Stimulated activated CD4-positive, alpha-beta T cell treated with anti-CD3 and anti-CD28 coated beads, Interleukin-2, amount 100 ng/mL, for 4 hours (primary cell): ENCODE results near the gene IGFLR1.
"Not testable (repeated sequence)": the region's sequence is repeated elsewhere in the genome, so short reads cannot be mapped to it uniquely, and the experiment has no call there.

Source experiments
- DNase-seq: peaks from one replicate; pipeline ENCODE4 v3.0.0-alpha.2; 2020; ENCODE audit warnings: low read depth

The IGFLR1 gene

DNA sequence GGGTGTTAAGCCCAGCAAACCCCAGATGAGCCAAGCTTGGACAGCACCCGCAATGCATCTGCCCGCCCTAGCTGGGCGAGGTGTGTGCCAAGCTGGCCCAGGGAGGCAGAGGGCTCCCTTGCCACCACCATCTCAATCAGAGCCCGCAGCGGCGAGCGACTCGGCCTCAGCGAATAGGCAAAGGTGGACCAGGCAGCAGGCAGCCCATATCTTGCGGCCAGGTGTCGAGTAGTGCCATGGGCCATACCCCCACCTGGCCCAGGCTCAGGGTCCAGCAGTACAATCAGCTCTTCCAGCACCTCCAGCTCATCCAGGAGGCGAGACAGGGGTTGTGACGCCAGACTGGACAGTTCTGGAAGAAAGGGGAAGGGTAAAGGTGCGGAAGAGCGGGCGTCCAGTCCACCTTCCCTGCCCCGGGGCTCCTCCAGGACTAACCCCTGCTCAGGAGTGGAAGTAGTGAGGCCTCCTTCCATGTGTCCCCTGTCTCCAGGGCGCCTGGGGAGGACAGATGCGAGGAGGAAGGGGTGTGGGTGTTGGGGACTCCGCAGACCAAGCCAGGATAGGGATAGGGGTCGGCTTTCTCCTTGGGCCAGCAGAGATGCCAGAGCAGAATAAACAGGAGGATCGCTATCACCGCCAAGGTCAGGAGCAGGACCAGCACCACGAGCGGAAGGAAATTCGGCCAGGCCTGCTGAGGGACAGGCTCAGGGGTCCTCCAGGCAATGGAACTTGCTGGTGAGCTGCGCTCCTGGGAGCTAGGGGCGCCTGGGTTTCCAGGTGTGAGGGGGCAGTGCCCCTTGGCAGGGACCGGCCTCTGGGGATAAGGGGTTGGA, 2.8 kb downstream of the IGFLR1 start:
- DNase-seq, result no peak

DNA sequence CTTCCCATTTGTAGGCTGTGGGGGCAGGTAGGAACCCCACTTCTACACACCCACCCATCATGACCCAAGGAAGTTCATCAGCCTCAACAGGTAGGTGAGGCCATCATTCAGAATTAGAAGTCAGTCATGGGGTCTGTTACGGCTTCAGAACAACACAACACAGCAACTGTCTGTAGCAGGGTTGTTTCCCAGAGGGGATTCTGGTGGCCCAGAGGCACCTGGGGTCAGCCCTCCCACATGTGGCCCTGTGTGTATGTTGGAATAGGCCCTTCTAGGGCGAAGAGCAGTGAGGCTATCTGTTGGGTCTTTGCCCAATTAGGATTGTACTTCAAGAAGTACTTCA, 3.4 kb downstream of the IGFLR1 start:
- no peak for DNase-seq

DNA sequence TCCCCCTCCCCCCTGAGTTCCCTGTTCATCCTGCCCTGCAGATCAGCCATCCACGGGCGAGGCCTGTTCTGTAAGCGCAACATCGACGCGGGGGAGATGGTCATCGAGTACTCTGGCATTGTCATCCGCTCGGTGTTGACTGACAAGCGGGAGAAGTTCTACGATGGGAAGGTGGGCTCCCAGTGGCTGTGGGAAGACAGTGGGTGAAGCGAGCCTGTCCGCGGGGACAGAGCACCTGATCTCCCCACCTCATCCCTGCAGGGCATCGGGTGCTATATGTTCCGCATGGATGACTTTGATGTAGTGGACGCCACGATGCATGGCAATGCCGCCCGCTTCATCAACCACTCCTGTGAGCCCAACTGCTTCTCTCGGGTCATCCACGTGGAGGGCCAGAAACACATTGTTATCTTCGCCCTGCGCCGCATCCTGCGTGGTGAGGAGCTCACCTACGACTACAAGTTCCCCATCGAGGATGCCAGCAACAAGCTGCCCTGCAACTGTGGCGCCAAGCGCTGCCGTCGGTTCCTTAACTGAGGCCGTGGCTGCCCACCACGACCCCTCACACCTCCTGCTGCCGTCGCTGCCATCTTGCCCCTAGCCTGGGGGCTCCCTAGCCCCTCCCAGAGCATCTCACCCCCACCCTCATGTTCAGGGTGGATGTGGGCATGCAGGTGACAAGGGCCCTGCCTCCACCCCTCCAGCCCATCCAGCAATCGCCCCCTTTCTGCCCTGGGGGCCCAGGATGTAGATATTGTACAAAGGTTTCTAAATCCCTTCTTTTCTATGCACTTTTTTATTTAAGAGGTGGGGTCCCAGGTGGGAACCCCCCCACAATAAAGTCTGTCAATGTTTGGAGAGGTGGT, 4.0 kb downstream of the IGFLR1 start:
- DNase-seq, result no peak

DNA sequence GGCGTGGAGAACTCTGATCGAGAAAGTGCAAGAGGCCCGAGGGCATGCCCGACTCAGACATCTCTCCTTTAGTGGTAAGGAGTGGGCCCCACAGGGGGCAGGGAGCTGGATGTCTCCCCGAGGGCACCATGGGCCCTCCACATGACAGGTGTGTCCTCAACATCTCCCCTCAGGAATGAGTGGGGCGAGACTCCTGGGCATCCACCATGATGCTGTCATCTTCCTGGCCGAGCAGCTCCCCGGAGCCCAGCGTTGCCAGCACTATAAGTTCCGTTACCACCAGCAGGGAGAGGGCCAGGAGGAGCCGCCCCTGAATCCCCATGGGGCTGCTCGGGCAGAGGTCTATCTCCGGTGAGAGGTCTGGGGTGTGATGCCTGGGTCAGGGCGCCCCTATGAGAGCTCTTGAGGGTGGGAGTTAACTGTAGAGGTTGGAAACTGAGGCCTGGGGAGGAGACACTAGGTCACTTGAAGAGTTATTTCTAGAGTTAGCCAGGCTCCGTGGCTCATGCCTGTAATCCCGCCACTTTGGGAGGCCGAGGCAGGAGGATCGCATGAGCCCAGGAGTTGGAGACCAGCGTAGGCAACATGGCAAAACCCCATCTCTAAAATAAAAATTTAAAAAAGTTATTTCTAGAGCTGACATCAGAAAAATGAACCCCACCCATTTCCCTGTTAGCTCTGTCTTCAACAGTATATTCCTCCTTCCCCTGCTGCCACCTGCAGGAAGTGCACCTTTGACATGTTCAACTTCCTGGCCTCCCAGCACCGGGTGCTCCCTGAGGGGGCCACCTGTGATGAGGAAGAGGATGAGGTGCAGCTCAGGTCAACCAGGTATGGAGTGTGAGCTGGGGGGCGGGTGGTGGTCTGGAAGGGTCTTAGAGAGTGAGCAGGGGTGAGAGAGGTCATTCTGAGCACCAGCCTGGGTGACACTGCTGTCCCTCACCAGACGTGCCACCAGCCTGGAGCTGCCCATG, 5.1 kb downstream of the IGFLR1 start:
- DNase-seq, result no peak

DNA sequence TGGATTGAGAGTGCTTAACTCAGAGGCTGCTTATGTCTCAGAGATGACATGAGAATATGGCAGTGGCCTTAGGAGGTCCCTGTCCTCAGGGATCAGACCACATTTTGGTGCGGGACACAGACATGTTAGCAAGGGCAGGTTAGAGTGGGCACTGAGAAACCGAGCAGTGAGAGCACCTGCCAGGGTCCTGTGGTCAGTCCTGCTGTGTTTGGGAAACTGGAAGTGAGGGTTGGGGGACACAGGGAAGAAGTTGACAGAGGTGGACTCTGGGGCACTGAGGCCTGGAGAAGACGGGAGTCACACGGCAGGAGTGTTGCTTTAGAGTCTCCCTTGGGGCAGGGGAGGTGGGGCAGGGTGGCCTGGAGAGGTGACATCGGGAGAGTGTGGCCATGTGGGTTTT, 7.4 kb downstream of the IGFLR1 start:
- no peak for DNase-seq

DNA sequence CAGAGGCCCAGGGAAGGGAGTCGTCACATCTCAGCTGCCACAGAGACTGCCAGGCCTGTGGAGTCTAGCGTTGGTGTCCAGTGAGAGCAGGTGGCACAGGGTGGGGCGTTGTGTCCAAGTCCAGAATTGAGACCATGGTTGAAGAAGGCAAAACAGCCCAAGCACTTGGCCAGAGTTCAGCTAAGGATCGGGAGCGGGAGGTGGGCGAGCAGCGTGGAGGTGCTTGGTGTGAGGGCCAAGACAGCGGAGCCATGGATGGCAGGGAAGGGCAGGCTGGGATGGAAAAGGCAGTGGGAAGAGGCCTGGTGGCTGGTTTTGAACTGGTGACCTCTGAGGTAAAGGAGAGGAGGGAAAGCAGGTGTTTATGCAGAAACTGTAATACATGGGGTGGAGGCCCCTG, 8.0 kb downstream of the IGFLR1 start:
- DNase-seq, result no peak

DNA sequence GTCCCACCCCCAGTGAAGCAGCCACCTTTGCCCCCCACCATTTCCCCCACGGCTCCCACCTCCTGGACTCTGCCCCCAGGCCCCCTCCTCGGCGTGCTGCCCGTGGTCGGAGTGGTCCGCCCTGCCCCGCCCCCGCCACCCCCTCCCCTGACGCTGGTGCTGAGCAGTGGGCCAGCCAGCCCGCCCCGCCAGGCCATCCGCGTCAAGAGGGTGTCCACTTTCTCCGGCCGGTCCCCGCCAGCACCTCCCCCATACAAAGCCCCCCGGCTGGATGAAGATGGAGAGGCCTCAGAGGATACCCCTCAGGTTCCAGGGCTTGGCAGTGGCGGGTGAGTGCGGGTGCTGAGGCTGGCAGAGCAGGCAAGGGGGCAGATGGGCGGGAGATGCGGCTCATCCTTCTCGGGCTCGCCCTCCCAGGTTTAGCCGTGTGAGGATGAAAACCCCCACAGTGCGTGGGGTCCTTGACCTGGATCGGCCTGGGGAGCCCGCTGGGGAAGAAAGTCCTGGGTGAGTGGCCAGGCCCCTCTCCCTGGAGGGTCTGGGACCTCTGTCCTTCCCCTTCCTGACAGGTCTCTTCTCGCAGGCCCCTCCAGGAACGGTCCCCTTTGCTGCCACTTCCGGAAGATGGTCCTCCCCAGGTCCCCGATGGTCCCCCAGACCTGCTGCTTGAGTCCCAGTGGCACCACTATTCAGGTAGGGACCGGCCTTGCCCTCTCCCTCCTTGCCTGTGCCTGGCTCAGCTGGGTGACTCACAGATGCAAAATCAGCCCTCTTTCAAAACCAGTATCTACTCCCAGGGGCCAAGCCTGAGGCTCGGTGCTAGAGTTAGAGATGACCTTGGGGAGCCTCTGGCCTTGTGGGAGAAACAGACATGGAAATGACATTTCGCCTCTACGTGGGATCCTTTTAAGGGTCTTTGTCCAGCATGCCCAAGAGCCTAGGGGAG, 8.8 kb downstream of the IGFLR1 start:
- no peak for DNase-seq

DNA sequence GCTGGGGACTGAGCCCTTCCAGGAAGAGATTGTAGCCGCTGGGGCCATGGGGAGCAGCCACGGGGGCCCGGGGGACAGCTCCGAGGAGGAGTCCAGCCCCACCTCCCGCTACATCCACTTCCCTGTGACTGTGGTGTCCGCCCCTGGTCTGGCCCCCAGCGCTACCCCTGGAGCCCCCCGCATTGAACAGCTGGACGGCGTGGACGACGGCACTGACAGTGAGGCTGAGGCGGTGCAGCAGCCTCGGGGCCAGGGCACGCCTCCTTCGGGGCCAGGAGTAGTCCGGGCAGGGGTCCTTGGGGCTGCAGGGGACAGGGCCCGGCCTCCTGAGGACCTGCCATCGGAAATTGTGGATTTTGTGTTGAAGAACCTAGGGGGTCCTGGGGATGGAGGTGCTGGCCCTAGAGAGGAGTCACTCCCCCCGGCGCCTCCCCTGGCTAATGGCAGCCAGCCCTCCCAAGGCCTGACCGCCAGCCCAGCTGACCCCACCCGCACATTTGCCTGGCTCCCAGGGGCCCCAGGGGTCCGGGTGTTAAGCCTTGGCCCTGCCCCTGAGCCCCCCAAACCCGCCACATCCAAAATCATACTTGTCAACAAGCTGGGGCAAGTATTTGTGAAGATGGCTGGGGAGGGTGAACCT, 9.6 kb downstream of the IGFLR1 start:
- no peak for DNase-seq

DNA sequence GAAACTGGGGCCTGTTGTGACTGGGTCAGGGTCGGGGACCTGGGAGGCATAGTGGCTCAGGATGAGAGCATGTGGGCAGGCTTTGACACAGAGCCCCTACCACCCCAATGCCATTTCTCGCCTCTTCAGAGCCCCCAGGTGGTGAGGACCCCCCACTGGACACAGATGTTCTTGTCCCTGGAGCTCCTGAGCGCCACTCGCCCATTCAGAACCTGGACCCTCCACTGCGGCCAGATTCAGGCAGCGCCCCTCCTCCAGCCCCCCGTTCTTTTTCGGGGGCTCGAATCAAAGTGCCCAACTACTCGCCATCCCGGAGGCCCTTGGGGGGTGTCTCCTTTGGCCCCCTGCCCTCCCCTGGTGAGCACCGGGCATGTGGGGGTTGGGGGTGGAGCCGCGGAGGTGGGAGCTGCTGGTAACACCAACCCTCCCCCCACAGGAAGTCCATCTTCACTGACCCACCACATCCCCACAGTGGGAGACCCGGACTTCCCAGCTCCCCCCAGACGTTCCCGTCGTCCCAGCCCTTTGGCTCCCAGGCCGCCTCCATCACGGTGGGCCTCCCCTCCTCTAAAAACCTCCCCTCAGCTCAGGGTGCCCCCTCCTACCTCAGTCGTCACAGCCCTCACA, 10.4 kb downstream of the IGFLR1 start:
- DNase-seq, result no peak

DNA sequence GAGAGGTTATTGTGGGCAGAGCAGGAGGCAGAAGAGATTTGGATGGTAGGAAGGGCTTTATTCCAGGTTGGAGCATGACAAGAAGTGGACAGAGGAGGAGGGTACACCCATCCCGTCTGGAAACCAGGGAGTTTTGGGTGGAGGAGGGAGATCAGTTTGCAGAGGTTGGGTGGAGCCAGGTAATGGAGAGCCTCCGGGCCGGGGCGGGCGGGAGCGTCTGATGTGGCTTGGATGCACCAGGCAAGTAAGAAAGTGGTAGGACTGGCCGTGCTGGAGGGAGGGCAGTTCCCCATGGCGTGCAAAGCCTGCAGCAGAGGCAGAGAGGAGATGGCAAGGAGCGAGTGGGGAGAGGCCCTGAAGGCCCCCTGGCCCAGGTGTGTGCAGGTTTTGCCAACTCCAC, 10.9 kb downstream of the IGFLR1 start:
- DNase-seq, result no peak

DNA sequence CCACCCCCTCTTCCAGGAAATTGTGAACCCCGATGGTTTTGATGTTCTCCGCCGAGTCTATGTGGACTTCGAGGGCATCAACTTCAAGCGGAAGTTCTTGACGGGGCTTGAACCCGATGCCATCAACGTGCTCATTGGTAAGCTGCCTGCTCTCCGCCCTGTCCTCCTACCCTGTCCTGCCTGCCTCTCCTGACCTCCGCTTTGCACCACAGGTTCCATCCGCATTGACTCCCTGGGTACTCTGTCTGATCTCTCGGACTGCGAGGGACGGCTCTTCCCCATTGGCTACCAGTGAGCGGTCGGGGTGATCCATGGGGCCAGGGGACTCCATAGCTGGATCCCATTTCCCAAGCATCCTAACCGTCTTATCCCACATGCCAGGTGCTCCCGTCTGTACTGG, 11.9 kb downstream of the IGFLR1 start:
- DNase-seq, result no peak

DNA sequence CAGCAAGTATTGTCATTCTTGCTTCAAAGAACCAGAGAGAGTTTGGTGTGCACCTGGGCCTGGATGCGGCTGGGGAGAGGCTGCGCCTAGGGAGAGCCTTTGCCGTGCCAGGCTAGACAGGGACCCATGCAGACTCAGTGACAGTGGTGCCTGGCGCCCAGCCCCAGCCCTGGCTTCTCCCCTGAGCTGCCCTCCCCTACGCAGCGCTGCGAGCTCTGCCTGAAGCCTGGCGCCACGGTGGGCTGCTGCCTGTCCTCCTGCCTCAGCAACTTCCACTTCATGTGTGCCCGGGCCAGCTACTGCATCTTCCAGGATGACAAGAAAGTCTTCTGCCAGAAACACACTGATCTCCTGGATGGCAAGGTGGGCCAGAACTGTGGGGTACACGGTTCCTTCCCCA, 12.5 kb downstream of the IGFLR1 start:
- no peak for DNase-seq

DNA sequence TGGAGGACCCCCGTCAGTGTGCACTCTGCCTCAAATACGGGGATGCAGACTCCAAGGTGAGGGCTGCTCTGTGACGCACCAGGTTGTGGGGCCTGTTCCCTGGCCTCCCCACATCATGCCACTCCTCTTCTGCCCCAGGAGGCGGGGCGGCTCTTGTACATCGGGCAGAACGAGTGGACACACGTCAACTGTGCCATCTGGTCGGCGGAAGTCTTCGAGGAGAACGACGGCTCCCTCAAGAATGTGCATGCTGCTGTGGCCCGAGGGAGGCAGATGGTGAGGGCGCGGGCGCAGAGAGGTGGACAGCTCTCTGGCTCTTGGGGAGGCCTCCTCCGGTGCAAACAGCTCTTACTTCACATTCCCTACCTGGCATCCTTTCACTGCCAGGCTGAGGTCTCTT, 13.2 kb downstream of the IGFLR1 start:
- no peak for DNase-seq

DNA sequence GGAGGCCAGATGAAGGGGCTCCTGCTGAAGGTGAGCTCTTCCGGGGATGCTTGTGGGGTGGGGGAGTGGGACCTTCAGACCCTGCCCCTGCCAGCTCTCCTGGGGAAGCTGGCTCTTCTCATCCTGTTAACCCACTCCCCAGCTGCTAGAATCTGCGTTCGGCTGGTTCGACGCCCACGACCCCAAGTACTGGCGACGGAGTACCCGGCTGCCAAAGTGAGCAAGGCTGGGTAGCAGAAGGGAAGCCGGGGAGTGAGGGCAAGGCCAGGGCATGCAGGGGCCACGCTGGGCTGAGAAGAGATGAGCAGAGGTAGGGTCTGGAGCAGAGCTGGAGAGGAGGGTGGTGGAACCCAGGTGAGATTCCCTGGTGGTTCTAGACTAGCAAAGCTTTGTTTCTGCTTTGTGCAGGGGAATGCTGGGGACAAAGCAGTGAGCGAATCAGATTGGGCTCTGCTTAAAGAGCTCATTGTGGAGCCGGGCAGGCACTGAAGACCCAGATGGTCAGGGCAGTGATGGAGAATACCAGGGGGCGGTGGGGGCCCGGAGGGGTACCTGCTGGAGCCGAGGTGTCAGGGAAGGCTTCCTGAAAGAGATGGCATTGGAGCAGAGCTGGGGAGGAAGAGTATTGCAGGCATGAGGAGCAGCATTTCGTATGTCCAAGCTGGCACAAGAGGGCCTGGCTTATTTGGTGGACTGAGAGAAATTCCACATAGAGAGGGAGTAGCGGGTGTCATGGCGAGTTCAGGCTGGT, 14.1 kb downstream of the IGFLR1 start:
- no peak for DNase-seq

DNA sequence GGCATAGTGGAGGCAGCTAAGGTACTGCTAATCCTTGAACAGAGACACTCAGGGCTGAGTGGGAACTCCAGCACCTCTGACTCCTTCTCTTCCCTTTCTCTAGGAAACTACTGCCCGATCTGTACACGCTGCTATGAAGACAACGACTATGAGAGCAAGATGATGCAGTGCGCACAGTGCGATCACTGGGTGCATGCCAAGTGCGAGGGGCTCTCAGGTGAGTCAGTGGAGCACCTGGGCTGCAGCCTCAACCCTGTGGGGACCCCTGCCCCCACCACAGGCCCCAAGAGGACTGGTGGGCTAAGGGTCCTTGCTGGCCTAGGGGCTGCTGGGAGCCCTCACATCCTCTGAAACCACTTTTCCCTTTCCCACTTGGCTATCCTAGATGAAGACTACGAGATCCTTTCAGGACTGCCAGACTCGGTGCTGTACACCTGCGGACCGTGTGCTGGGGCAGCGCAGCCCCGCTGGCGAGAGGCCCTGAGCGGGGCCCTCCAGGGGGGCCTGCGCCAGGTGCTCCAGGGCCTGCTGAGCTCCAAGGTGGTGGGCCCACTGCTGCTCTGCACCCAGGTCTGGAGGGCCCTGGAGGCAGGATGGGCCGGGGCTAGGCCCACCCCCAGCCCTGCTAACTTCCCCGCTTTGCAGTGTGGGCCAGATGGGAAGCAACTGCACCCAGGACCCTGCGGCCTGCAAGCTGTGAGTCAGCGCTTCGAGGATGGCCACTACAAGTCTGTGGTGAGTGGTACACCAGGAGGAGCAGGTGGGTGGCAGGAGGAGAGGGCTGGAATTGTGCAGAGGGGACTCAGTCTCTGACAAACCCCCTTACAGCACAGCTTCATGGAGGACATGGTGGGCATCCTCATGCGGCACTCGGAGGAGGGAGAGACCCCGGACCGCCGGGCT, 14.9 kb downstream of the IGFLR1 start:
- DNase-seq, result no peak

DNA sequence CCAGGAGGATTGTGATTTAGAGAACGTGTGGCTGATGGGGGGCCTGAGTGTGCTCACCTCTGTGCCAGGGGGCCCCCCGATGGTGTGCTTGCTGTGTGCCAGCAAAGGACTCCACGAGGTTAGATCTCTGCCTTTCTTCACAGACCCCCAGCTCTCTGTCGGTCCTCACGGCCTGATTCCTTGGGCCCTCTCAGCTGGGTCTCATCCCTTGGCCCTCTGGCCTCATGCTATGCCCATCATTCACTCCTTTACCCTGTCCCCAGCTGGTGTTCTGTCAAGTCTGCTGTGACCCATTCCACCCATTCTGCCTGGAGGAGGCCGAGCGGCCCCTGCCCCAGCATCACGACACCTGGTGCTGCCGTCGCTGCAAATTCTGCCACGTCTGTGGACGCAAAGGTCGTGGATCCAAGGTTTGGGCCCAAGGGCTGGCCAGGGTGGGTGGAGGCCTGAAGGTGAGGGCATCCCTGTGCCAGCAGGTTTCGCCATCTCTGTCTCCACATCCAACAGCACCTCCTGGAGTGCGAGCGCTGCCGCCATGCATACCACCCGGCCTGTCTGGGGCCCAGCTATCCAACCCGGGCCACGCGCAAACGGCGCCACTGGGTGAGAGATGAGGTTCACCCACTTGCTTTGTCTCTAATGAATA, 16.9 kb downstream of the IGFLR1 start:
- no peak for DNase-seq

DNA sequence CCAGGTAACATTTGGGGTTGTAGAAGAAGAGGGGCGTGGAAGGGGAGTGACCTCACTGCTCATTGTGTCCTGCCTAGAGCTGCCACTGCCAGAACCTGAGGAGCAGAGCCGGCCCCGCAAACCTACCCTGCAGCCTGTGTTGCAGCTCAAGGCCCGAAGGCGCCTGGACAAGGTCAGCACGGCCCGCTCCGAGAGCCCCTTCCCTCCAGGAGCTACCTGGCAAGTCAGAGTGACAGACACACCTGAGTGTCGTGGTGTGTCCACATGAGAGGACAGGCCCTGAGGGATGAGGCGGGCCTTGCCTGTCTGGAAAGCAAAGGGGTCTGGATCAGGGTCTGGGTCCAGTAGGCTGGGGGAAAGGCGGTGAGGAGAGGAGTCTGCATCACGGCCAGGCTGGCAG, 17.7 kb downstream of the IGFLR1 start:
- no peak for DNase-seq

DNA sequence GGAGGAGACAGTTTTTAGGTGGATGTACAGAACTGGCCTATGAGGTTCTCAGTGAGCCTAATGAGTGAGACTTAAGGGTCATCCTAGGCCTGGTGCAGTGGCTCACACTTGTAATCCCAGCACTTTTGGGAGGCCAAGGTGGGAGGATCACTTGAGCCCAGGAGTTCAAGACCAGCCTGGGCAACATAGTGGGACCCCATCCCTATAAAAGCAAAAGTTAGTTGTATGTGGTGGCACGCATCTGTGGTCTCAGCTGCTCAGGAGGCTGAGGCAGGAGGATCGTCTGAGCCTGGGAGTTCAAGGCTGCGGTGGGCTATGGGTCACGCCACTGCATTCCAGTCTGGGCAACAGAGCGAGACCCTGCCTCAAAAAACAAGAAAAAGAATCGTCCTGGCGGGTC, 18.1 kb downstream of the IGFLR1 start:
- not testable (repeated sequence) for DNase-seq
